Left forelimb (tissue), 1 donor: ENCODE data around the gene TTLL4.

Experiments
- DNase-seq: peaks from one replicate; pipeline ENCODE4 v3.0.0-alpha.2; 2018; ENCODE audit warnings: low spot score

Gene TTLL4

GRCh38 chr2:218786133-218786532 is 75.5 kb downstream of the TTLL4 start:
- no peak for DNase-seq

- DNase-seq = no peak
These were observed 78.1 kb downstream of the TTLL4 start for GRCh38 chr2:218788529-218789255.

DNA sequence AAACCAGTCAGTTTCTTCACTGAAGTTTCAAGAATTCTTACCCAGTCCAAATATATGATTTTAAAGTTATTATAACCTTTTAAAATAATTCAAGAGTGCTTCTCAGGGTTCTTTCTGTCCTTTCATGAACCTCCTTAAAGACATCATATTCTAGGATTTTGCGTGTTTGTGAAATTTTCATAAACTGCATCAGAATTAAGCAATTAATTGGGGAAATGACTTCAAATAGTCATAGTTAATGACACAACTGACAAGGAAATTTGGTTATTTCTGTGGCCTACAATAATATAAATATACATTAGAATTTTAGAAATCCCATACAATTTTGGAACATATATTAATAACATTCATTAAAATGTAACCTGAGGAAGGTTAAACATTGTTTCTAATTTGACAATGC is 81.8 kb downstream of the TTLL4 start:
- no peak for DNase-seq

DNA sequence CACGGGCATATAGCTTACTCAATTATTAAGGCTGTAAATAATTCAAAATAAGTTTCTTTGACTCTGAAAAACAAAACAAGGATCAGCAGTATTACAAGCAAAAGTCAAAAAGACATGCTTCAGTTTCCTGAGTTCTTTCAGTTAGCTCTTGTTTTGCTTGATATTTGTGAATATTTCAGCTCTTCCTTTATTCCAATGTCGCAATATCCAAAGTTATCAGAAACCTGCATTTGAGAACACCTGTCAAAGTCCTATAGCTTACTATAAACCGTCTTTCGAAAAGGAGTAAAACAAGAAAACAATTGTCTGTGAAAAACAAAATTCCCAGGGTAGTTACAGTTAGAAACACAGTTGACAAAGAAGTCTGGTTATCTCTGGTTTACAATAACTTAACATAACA is 86.1 kb downstream of the TTLL4 start:
- DNase-seq = no peak

- DNase-seq = no peak
These were observed 88.3 kb downstream of the TTLL4 start for GRCh38 chr2:218798767-218799504.

DNA sequence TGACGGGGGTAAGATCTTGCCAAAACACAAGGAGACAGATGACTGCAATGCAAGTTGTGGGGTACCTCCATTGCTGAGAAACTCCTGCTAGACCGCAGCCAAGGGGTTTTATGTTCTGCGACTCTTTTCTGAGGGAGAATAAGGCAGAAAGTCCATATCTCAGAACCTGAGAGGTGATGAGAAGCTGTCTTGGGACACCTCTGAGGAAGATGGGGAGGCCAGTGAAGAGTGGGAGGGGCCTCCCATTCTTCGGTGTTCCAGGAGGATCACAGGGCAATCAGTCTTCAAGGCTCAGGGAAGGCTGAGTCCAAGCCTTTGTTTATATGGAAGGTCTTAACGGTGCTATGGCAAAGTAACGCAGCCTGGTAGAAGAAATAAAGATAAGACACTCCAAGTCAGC is 89.4 kb downstream of the TTLL4 start:
- DNase-seq = no peak

DNA sequence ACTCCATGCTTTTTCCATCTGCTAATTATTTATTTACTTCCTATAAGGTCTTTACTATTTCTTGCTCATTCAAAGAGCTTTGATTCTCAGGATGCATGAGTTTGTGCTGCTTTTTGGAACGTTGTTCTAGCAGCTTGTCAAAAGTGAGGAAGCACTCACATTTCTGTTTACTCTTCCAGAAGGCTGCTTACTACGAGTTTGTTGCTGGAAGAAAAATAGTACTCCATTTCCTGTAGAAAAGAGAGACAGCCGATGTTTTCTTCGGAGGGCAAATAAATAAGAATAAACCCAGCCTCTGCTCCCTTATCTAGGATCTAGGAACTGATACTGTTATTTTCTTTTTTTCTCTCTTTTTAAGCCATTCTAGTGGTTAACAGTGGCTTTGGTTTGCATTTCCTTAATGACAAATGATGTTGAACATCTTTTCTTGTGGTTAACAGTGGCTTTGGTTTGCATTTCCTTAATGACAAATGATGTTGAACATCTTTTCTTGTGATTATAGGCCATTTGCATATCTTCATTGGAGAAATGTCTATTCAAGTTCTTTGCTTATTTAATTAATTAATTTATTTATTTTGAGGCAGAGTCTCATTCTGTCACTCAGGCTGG is 91.9 kb downstream of the TTLL4 start:
- no peak for DNase-seq

- DNase-seq = no peak
These were observed 94.2 kb downstream of the TTLL4 start for GRCh38 chr2:218804817-218805216.
